ENCODE measurements around the gene EZR.

DNA sequence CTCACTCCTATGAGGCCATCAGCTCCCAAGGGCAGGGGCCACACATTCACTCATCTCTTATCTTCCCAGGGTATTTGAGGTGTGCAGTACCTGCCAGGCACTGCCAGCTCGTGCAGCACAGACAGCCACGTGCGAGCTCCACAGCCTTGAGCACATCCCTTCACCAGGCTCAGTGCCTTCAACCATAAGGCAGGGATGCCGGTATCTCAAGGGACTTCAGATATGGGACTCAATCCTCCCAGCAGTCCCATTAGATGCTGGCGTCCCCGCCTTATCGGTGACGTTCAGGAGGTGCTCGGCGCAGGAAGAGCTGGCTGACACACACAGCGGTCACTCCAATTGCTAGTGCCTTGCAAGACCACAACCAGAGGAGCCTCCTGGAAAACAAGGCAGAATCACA is 47.0 kb downstream of the EZR start:
- TF ChIP-seq POLR2AphosphoS5 (IDR thresholded peaks at IDR 0.05; ENCODE audit: low read depth, low read length): no peak
- TF ChIP-seq, protein P1, sequence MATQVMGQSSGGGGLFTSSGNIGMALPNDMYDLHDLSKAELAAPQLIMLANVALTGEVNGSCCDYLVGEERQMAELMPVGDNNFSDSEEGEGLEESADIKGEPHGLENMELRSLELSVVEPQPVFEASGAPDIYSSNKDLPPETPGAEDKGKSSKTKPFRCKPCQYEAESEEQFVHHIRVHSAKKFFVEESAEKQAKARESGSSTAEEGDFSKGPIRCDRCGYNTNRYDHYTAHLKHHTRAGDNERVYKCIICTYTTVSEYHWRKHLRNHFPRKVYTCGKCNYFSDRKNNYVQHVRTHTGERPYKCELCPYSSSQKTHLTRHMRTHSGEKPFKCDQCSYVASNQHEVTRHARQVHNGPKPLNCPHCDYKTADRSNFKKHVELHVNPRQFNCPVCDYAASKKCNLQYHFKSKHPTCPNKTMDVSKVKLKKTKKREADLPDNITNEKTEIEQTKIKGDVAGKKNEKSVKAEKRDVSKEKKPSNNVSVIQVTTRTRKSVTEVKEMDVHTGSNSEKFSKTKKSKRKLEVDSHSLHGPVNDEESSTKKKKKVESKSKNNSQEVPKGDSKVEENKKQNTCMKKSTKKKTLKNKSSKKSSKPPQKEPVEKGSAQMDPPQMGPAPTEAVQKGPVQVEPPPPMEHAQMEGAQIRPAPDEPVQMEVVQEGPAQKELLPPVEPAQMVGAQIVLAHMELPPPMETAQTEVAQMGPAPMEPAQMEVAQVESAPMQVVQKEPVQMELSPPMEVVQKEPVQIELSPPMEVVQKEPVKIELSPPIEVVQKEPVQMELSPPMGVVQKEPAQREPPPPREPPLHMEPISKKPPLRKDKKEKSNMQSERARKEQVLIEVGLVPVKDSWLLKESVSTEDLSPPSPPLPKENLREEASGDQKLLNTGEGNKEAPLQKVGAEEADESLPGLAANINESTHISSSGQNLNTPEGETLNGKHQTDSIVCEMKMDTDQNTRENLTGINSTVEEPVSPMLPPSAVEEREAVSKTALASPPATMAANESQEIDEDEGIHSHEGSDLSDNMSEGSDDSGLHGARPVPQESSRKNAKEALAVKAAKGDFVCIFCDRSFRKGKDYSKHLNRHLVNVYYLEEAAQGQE (IDR thresholded peaks at IDR 0.05; ENCODE audit: insufficient read depth in 1 of 2, low read depth in 2 of 2, low read length in 2 of 2): no peak
